GM04503 (cell line): ENCODE measurements around the gene RIPOR2.
"Not testable (repeated sequence)": the region's sequence is repeated elsewhere in the genome, so short reads cannot be mapped to it uniquely, and the experiment has no call there.

Source experiments
- DNase-seq: peaks from one replicate; pipeline ENCODE4 v3.0.0-alpha.2; 2012; ENCODE audit warnings: low read depth

Gene RIPOR2

DNA sequence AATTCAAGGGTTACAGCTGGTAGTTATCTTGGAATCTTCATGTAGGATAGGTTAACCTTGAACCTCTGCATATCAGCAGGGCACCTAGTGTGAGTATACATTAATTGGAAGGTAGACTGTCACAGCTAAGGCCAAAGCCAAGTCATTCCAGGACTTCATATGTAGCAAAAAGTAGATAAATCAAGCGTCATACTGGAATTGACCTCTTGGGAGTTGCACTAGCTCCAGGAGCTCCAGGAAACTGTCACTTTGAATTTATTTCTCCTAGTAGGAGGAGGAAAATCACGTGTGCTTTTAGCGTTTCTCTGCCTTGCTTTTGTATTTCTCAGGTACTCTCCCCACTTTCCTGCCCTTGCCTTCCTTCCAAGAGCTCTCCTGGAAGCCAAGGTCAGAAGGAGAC lies 30.3 kb downstream of the RIPOR2 start:
- no peak for DNase-seq

DNA sequence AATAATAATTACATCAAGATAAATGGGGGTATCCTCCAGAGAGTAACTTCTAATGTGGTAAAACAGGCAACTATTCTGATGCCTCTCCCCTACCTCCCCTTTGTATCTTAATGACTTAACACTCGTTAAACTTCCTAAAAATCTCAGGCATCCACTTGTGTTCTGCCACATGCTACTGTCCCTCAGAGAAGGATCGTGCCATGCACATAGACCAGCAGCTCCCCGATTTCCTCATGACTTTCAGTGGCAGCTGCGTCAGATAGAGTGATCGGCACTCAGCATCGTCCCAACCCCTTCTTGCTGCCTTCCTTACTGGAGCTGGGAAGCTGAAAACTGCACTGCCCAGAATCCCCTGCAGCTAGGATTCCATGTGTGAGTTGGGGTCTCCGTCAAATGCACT lies 32.1 kb downstream of the RIPOR2 start:
- no peak for DNase-seq

DNA sequence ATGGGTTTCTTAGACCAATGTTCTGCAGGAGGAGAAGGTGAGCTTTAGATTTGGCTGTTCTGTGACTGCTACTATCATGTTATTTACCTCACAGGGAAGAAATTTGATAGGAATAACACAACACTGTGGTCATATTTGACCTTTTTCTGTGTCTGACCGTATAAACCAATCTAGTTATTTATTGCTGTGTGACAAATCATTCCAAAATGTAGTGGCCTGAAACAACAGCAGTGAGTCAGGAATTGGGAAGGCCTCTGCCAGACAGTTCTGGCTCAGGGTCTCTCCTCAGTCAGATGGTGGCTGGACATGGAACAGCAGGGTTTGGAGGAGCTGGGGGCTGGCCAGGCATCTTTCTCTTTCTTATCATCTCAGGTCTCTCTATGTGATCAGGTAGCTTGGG lies 33.0 kb downstream of the RIPOR2 start:
- DNase-seq: peak; percentile 79

DNA sequence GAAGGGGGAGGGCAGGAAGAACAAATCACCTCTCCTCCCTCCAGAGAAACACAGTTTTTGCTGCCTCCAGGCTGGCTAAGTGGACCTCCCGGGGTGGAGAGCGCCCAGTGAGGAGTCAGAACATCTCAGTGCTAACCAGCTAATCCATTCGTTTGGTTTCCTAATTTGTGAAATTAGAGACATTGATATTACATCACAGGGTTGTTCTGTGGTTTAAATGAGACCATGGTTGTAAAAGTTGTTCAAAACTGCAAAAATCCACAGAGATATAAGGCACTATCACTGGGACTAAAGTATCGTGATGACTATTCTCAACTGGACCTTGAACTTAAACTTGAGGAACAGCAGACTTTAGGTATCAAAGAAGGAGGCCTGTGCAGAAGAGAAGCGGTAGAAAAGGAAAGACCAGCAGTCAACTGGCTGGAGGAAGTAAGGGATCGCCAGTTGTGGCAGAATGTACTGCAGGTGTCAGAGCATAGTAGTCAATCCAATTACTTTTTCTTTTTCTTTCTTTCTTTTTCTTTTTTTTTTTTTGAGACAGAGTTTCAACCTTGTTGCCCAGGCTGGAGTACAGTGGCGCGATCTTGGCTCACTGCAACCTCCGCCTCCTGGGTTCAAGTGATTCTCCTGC lies 33.9 kb downstream of the RIPOR2 start:
- DNase-seq: no peak

DNA sequence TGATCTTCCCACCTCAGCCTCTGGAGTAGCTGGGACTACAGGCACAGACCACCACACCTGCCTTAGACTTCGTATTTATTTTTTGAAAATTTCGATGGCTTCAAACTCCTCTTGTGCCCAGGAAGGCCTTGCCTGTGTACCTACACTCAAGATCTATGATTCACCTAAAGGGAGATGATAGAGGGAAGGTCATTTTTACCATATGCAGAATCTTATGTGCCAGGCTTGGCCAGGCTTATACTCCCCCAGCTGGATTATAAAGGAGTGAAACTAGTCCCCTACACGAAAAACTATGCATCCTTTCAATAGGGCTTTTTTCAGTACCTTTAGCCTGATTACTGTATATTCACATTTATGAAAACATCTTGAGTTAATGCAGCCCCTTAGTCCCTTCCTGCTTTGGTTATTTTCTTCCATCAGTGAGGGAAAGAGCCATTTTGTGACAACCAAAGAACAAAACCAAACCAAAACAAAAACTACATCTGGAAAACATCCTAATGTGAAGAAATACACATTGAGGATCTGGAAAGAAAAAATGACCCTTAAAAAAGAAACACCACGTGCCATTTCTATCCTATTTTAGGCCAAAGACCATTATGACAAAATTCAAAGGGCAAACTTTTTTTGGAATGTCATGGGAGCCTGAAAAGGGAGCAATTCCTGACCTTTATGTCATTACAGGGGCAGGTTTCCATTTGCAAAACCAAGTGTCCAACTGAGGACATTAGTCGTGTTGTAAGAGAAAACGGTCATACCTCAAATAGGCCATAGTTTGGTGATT lies 34.7 kb downstream of the RIPOR2 start:
- no peak for DNase-seq

DNA sequence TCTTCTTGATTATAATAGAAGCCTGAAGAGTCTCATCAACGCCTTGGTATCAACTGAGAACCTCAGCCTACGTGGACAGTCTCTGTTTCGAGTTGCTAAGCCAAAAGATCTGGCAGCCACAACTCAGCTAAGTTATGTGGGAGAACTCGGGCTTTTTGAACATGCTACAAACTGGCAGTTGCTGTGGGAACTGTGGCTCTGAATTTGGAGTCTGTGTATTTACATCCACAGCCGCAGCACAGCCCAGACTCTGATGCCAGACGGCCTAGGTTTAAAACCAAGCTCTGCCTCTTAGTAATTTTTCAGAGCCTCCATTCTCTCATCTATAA lies 35.8 kb downstream of the RIPOR2 start:
- DNase-seq: no peak

DNA sequence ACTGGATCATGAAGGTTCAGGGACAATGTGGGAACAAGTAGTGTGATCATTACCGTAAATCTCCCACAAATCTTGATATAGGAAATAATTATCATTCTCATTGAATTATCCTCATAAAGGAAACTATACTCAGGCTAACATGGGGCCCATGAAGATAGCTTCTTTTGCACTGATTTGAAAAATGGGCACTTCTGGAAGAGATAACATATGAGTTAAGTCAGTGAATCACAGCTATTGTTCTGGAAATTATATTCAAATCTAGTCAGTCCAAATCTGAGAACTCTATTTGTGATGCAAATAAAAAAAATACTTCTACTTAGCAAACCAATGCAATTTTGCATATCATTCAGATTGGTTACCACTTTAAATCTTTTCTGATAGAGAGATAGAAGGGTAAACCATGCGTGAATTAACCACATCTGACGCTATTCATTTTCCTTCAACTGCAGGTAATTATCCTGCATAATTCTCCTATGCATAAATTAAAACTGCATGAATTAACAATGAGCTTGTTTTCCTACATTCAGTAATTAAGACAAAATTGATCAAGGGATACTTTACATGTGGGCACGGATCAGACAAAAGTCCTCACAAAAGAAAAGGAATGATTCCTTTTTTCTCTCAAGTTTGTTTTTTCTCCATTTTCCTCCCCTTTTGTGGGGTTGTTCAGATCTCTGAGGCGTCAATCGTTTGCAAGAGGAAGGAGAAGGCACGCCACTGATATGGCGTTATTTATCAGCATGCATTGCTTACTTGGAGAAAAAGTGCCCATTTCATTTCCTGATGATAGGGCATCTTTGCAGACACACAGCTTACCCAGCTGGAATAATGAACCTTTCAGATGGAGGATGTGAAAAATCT lies 36.4 kb downstream of the RIPOR2 start:
- no peak for DNase-seq

DNA sequence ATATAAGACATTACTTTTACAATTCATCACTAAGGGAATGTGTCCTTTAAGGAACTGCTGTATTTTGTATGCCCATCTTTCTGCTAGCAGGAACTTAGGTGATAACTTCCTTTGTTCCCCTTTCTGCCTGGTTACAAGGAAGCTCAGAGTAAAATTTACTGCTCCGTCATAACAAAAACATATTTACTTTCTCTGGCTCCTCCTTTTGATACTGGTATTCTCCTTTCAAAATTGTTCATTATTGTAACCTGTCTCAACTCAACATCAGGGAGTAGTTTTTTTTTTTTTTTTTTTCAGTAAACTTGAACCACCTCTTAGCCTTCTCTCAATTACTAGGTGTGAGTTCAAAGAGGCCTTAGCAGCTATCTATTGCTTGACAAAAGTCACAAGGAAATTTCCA lies 37.1 kb downstream of the RIPOR2 start:
- no peak for DNase-seq

DNA sequence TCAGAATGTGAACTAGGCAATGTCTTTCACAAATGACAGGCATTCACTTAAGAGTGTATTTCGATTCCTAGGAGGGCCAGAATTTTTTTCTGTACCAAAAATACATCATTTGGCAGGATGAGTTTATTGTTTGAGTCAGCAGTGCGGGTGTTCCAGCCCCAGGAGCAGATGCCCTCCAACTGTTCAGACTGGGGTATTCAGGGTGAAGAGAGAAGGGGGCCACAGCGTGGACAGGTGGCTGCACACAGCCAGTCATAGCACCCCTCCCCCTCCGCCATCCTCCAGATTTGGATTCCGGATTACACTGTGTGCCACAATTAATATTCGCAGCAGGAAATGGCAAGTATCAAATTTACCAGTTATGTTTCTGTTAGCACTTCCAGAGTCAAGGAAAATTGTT lies 38.6 kb downstream of the RIPOR2 start:
- no peak for DNase-seq

DNA sequence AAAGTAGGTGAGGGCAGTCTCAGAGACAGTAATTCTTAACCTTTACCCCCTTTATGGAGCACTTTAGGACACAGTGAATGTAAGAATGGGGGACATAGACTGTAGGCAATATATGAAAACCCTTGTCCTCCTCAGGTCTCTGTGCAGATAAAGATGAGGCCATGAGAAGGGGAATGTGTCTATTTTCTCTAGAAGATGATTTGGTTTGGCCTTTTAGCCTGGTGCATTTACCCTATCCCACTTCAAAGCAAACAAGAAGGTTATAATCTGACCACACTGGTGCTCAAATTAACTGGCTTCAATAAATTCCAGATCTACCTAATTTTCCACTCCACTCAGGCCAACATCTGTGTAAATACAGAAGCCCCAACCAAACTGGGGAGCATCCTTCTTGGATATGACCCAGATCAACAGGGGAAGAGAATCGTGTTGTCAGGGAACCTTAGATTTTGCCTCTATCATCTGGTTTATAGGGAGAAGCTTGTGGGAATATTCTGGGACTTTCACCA lies 42.4 kb downstream of the RIPOR2 start:
- DNase-seq: no peak

DNA sequence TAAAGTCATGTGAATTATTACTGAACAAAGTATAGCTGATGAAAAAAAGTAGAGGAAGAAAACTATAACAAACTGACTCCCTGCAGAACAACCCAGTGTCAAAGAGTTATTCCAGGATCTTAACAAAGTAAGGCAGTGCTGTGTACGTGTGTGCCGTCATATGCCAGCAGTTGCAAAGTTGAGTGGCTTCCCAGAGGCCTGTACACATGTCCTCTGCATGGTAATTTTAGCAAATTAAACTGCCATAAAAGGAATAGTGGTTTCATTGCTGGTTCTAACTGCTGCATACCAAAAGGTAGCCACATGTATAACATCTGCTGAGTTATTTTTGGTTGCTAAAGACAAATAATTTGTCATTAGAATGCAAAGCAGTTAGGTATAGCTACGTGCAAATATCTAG lies 44.8 kb downstream of the RIPOR2 start:
- no peak for DNase-seq

DNA sequence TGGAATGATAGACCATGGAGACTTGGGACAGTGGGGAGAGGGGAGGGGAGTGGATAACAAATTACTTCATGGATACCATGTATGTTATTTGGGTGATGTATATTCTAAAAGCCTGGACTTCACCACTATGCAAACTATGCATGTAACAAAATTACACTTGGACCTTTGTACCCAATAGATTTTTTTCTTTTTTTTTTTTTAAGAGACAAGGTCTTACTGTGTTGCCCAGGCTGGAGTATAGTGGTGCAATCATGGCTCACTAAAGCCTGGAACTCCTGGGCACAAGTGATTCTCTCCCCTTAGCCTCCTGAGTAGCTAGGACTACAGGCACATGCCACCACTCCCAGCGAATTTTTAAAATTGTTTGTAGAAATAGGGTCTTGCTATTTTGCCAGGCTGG lies 45.3 kb downstream of the RIPOR2 start:
- no peak for DNase-seq

DNA sequence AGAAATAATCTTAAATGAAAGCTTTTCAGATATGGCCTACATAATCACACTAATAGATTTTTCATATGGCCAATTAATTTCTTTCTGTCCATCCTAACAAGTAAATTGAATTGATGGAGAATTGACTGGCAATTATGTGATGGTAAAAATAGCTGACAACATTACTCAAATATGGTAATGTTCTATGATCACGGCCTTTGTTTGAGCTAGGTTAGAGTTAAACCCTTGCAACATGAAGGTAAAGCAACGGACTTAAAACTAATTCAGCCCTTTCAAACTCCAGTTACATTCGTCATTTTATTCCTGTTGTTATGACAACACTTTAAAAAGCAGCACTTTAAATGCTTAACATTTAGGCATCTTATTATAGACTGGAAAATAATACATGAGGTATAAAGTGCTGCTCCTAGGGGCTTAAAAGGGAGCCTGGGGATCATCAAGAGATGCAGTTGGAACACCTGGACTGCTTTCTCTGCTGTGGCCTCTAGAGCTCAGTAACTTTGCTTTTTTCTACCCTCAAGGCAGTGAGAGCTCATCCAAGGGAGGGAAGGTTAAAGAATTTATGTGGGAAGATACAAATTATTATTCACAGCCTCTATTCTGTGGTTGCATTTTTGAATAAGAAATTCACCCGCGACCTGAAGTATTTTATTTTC lies 46.9 kb downstream of the RIPOR2 start:
- DNase-seq: no peak

DNA sequence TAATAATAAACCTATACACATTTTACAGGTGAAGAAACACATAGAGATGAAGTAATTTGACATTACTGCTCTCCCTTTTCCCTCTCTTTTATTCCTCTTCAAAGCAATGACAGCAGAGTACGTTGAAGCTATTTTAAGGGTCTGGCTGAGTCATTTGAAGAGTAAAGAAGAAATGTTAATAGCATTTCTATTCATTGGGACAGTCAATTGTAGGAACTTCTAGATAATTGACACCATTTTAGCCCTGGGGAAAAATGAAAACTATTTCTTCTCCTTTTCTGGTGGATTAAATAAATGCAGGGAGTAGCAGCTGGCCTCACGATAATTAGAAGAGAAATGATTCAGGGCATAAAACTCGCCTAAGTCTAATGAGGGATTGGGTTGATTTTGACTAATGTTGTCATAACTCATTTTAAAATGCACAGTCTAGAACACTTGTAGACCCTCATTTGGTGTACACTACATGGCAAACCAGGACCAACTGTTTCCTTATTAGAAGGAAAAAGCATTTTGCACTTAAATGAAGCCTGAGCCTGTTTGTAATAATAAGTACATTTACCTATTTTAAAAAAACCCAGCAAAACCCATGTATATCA lies 48.1 kb downstream of the RIPOR2 start:
- DNase-seq: no peak

DNA sequence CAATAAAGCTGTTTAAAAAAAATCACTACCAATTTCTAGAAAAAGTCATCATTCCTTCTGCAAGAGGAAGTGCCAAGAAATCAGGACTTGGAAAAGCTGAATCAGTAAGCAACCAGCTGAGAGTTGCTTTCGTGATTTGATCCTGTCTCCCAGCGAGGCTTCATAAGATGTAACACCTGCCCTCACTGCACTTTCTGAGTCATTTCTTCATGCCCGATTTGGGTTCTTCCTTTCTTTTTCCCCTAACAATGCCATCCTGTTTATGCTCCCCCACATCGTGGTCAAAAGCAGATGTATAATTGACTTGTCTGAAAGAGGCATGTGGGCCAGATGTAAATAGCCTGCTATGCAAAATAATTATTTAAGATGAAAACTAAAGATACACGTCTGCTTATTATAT lies 52.1 kb downstream of the RIPOR2 start:
- peak; percentile 61 for DNase-seq

DNA sequence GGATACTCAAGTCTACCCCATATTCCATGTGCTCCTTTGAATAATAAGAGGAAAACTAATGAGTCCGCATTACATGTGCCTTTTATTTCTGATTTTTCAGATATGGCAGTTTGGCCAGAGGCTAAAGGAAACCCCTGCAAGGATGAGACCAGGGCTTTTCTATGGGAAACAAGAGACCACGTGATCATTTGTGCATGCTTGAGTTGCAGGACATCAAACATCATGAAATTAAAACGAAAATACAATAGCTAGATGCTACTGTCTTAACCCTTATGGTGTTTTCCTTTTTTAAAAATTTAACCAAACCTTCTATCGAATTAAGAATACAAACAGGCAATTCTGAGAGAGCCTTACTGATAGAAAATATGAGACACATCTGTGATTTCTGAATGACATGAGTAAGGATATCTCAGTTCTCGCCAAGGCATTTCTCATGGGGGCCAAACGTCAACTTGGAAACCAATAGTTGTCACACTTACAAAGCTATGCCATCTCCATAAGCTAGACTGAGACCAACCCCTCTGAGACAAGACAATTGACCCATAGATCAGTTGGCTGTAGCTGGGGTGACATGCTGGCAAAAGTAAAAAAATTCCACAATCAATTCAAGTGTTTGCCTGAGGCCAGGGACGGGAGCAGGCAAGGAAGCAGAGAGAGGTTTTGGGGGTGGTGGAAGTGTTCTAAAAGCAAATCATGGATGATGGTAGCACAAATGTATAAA lies 52.8 kb downstream of the RIPOR2 start:
- DNase-seq: no peak

DNA sequence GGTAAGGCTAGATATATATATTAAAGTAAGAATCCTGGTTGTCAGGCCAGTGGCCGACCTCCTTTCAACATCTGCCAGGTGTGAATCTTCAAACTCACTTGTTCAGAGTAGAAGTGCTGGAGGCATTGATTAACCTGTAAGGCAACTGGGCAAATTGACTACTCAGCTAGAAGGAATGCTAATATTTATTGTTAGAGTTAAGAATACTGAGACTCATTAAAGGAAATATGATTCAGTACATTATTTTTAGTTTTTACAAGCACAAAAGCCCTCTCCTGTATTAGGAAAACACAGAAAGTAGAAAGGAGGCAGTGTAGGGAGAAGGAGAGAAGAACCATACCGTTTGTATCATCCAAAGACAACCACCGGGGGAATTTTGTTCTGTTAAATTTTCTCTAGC lies 53.5 kb downstream of the RIPOR2 start:
- no peak for DNase-seq

DNA sequence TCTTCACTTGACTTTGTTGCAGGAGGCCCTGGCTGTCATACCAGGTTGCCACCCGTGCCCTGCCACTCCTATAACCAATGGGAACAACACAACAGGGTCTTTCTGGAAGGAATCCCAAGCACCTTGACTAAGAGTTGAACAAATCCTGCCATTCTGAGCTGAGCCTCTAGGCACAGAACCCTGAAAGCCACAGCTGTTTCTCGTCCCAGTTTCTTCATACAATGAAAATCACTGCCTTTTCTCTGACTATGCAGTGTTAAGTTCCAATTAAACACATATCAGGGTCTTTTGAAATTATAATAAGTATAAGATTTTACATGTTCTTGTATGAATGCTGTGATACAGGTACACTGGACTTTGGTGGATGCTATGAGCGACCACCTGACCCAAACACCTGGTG lies 54.4 kb downstream of the RIPOR2 start:
- no peak for DNase-seq

DNA sequence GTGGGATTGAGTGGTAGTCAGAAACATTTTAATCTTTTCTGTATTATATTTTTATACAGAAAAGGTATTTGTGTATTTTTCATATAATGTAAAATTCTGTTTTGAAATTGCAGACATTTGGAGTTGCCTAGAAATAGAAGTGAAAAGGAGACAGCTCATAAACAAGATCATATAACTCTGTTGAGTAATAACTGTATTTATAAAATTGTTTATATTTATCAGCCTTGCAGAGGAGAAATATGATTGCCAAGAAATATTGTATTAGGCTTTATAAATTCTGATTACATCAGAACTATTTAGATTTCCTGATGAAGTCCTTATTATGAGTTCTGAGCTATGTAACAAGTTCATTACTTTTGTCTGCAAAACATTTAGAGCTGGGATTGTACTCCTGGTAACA lies 55.3 kb downstream of the RIPOR2 start:
- no peak for DNase-seq

DNA sequence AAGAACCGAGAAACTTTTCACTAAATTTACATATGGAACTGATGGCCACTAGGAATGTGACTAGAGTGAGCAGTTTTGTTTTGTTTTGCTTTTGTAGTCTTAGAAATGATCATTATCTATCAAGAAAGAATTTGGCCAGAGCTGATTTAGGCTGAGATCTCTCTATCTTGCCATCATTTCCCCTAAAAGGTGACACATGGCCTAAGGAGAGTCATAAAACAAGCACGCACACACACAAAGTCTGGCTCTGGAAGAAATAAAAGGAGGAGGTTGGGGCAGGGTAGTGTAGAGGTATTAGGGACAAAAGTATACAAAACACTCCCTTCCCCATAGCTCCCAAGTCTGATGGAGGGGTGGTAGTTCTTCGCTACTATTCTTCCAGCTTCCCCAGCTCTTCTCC lies 56.4 kb downstream of the RIPOR2 start:
- peak; percentile 83 for DNase-seq

DNA sequence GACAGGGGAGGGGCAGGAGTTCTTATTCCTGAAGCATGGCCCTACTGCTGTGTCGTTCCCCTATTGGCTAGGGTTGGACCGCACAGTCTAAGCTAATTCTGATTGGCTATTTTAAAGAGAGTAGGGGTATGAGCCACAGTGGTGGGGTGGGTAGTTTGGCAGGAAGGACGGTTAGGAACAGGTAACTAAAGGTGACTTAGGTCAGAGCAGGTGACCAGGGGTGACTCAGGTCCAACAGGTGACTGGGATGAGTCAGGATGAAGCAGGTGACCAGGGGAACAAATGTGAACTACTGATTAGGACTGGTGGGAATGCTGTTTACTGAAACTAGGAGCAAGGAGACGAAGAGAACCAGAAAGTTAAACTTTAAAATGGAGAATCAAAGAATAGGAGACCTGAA lies 58.0 kb downstream of the RIPOR2 start:
- not testable (repeated sequence) for DNase-seq
